GM23338 (cell line): ENCODE data around the gene CSTF3. TPM values are rescaled to one million over a fixed set of nuclear protein-coding genes. Genes with fewer than 3 reads are reported as not detected.

ENCODE experiments used
- ATAC-seq: fragments of 200-7000 bp; cut with Tn5 transposase; 3 replicates; pipeline ENCODE4 v1.9.1; 2020
- DNase-seq: peaks from one replicate; pipeline ENCODE4 v3.0.0-alpha.2; 2015; ENCODE audit warnings: low spot score
- H2AFZ ChIP-seq: fragments of 200-600 bp; sonication (generic); 2 replicates; pipeline ENCODE4 v1.8.0; 2016; ENCODE audit warnings: antibody characterized with exemption, mild to moderate bottlenecking, moderate library complexity
- H3F3A ChIP-seq: fragments of 200-600 bp; sonication (generic); replicated peaks from 2 replicates; pipeline ENCODE4 v1.8.0; 2017; ENCODE audit warnings: antibody characterized with exemption, mixed run types, low read depth
- H3K27ac ChIP-seq: fragments of 200-600 bp; sonication (generic); 2 replicates; pipeline ENCODE4 v1.6.1; 2016; ENCODE audit warnings: low read depth
- H3K27me3 ChIP-seq: fragments of 200-600 bp; sonication (generic); 2 replicates; pipeline ENCODE4 v1.8.0; 2016; ENCODE audit warnings: mild to moderate bottlenecking, mixed run types, moderate library complexity; ENCODE audit not compliant: insufficient read depth
- H3K36me3 ChIP-seq: fragments of 200-600 bp; sonication (generic); 2 replicates; pipeline ENCODE4 v1.8.0; 2016; ENCODE audit warnings: mild to moderate bottlenecking; ENCODE audit not compliant: insufficient read depth
- H3K4me1 ChIP-seq: fragments of 200-600 bp; sonication (generic); 2 replicates; pipeline ENCODE4 v1.8.0; 2016; ENCODE audit warnings: mild to moderate bottlenecking, moderate library complexity; ENCODE audit not compliant: insufficient read depth
- H3K4me2 ChIP-seq: fragments of 200-600 bp; sonication (generic); 2 replicates; pipeline ENCODE4 v1.7.1; 2017; ENCODE audit warnings: mixed run types
- H3K4me3 ChIP-seq: fragments of 200-600 bp; sonication (generic); 2 replicates; pipeline ENCODE4 v1.6.1; 2016; ENCODE audit warnings: mixed run types
- H3K79me2 ChIP-seq: fragments of 200-600 bp; sonication (generic); replicated peaks from 2 replicates; pipeline ENCODE4 v1.8.0; 2017; ENCODE audit warnings: mild to moderate bottlenecking; ENCODE audit not compliant: insufficient read depth
- H3K9me2 ChIP-seq: fragments of 200-600 bp; sonication (generic); 2 replicates; pipeline ENCODE4 v1.8.0; 2017; ENCODE audit not compliant: insufficient read depth
- H4K20me1 ChIP-seq: fragments of 200-600 bp; sonication (generic); replicated peaks from 2 replicates; pipeline ENCODE4 v1.8.0; 2017; ENCODE audit warnings: mild to moderate bottlenecking; ENCODE audit not compliant: insufficient read depth
- H3K27ac Mint-ChIP-seq: 2 replicates; pipeline ENCODE4 v1.8.0; 2020; ENCODE audit warnings: inconsistent platforms, mild to moderate bottlenecking, moderate library complexity, mixed read lengths
- H3K27me3 Mint-ChIP-seq: 3 replicates; pipeline ENCODE4 v1.8.0; 2022; ENCODE audit warnings: low read depth, mild to moderate bottlenecking, moderate library complexity, mixed read lengths, inconsistent platforms; ENCODE audit not compliant: insufficient read depth, poor library complexity
- H3K36me3 Mint-ChIP-seq: 3 replicates; pipeline ENCODE4 v1.8.0; 2021; ENCODE audit warnings: low read depth, mild to moderate bottlenecking, inconsistent platforms, moderate library complexity, mixed read lengths
- H3K4me1 Mint-ChIP-seq: 3 replicates; pipeline ENCODE4 v1.8.0; 2020; ENCODE audit warnings: mild to moderate bottlenecking, inconsistent platforms, mixed read lengths
- H3K4me3 Mint-ChIP-seq: 3 replicates; pipeline ENCODE4 v1.8.0; 2021; ENCODE audit warnings: moderate library complexity, mild to moderate bottlenecking, inconsistent platforms, mixed read lengths
- H3K9me3 Mint-ChIP-seq: 3 replicates; pipeline ENCODE4 v1.8.0; 2020; ENCODE audit warnings: moderate library complexity, mild to moderate bottlenecking, inconsistent platforms, mixed read lengths
- CREB1 ChIP-seq: fragments of 250-450 bp; sonication (Bioruptor Pico); IDR thresholded peaks from 2 replicates; pipeline ENCODE4 v1.5.0; 2020; ENCODE audit warnings: low read depth, mild to moderate bottlenecking, moderate library complexity
- EZH2phosphoT487 ChIP-seq: fragments of 200-600 bp; sonication (generic); IDR thresholded peaks from one replicate; pipeline ENCODE4 v1.8.1; 2018; ENCODE audit warnings: antibody characterized with exemption; ENCODE audit not compliant: unreplicated experiment
- JUNB ChIP-seq: IDR thresholded peaks from one replicate; pipeline ENCODE4 v1.6.1; 2016; ENCODE audit warnings: antibody characterized with exemption; ENCODE audit not compliant: unreplicated experiment
- NANOG ChIP-seq: IDR thresholded peaks from 2 replicates; pipeline ENCODE4 v1.6.1; 2016; ENCODE audit warnings: antibody characterized with exemption, borderline replicate concordance
- POLR2AphosphoS5 ChIP-seq: IDR thresholded peaks from 2 replicates; pipeline ENCODE4 v1.6.1; 2016; ENCODE audit warnings: antibody characterized with exemption, low read depth
- STAT1 ChIP-seq: IDR thresholded peaks from one replicate; pipeline ENCODE4 v1.6.1; 2016; ENCODE audit warnings: antibody characterized with exemption; ENCODE audit not compliant: unreplicated experiment
- ZNF114 ChIP-seq: fragments of 250-450 bp; sonication (Bioruptor Pico); IDR thresholded peaks from 2 replicates; pipeline ENCODE4 v1.5.0; 2020; ENCODE audit warnings: mild to moderate bottlenecking, moderate library complexity
- ZNF331 ChIP-seq: fragments of 250-450 bp; sonication (Bioruptor Pico); IDR thresholded peaks from 2 replicates; pipeline ENCODE4 v1.5.0; 2020; ENCODE audit warnings: low read depth, mild to moderate bottlenecking, moderate library complexity
- polyA plus RNA-seq: library from polyadenylated mRNA; unstranded; fragments of >200 nt; fragmentation: Nextera tagmentation; extraction: Ambion mirVana; gene quantifications from 2 replicates; pipeline ENCODE4 v1.2.1, GENCODE V29; 2016
- total RNA-seq: library from RNA; depleted of rRNA; stranded (reverse); fragments of >200 nt; shearing (Covaris generic); gene quantifications from 2 replicates; pipeline ENCODE4 v1.2.3, GENCODE V29; 2014
- TF ChIP-seq, protein P1 (sequence below), 2 experiments: fragments of 200-600 bp in 1 of 2; sonication (generic) in 1 of 2; conservative IDR thresholded peaks; 2 replicates each; pipeline versions ENCODE4 v1.5.1 to v1.6.1; 2016 to 2017; ENCODE audit warnings: antibody characterized with exemption in 2 of 2, low read depth in 2 of 2, mild to moderate bottlenecking in 2 of 2, moderate library complexity in 1 of 2
- TF ChIP-seq, protein P2 (sequence below): fragments of 250-450 bp; sonication (Bioruptor Pico); IDR thresholded peaks from 2 replicates; pipeline ENCODE4 v1.5.0; 2020; ENCODE audit warnings: mild to moderate bottlenecking, moderate library complexity

The CSTF3 gene
- total and polyA plus RNA-seq, 2 experiments from 2014 or later = 83.2 to 158 TPM

DNA sequence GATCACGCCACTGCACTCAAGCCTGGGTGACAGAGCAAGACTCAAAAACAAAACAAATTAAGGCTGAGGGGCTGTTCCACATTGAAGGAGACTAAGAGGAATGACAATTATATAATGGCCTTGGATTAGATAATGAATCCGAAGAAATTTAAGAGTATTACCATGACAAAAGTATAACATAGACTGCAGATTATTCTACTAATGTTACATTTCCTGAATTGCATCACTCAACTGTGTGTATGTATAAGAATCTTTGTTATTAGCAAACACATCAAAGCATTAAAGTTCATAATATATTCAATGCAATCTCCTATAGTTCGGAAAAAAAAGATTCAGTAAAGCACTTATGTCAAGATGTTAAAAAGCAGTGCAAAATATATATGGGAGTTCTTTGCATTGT, 27.5 kb downstream of the CSTF3 start:
- Histone ChIP-seq H3K36me3 (no peaks in the 10 kb centered on the region), H4K20me1 (0 out of 2 replicates have a peak, but pooled peaks cover under 1% of the 10 kb centered on the region), H3K4me2 (peak overlapping the region; percentile 37), H3K4me3 (peak overlapping the region; percentile 5; the same call in 1 of the 2 replicates), H3F3A (no peaks in the 10 kb centered on the region), H2AFZ (no peak overlapping the region), H3K4me1 (peaks cover 71% of the 10 kb centered on the region), H3K79me2 (peaks cover 9% of the 10 kb centered on the region; the same call in 1 of the 2 replicates), H3K9me2 (no peaks in the 10 kb centered on the region), H3K27ac (peak overlapping the region; percentile 84), H3K27me3 (no peaks in the 10 kb centered on the region)
- Mint-ChIP-seq H3K9me3 (no peaks in the 10 kb centered on the region), H3K4me3 (no peak overlapping the region), H3K27me3 (peaks cover 3% of the 10 kb centered on the region), H3K4me1 (peaks cover 55% of the 10 kb centered on the region), H3K36me3 (peaks cover 11% of the 10 kb centered on the region; the same call in 2 of the 3 replicates), H3K27ac (peak overlapping the region; percentile 93)
- peak; percentile 93 for TF ChIP-seq NANOG
- no peak for TF ChIP-seq STAT1
- DNase-seq (peak; percentile 31), ATAC-seq (peak; percentile 48; the same call in 2 of the 3 replicates)

DNA sequence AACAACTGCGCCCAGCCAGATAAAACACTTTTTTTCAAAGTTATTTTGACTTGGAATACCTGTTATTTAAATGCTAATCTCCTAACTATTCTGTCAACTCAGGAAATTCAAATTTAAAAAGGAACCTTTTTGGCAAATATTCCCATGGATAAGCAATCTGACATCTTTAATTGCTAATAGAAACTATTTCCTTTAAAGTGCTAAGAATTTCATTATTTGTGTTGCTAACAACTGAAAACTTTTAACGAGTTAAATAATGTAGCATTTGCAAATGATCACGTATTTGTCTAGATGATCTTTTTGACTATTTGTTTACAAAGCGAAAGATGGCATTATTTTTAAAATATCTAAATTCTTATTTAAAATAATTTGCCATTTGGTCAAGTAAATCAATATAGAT, 28.8 kb downstream of the CSTF3 start:
- Mint-ChIP-seq H3K9me3 (no peaks in the 10 kb centered on the region), H3K27me3 (peaks cover 3% of the 10 kb centered on the region), H3K4me1 (peaks cover 60% of the 10 kb centered on the region), H3K4me3 (peak overlapping the region; percentile 42; the same call in 2 of the 3 replicates), H3K36me3 (peaks cover 11% of the 10 kb centered on the region; the same call in 2 of the 3 replicates), H3K27ac (no peak overlapping the region)
- peak overlapping the region; percentile 16; the same call in 1 of the 2 replicates for H3K4me2 ChIP-seq
- no peaks in the 10 kb centered on the region for H3K36me3 ChIP-seq
- peak overlapping the region; percentile 48 for H3K27ac ChIP-seq
- no peak overlapping the region for H2AFZ ChIP-seq
- no peaks in the 10 kb centered on the region for H4K20me1 ChIP-seq
- H3K9me2 ChIP-seq = no peaks in the 10 kb centered on the region
- H3K4me1 ChIP-seq = peaks cover 71% of the 10 kb centered on the region
- no peaks in the 10 kb centered on the region for H3K27me3 ChIP-seq
- H3K4me3 ChIP-seq = peak overlapping the region; percentile 1; the same call in 1 of the 2 replicates
- peak; percentile 33 for DNase-seq
- 0 out of 2 replicates have a peak, but pooled peaks cover 5% of the 10 kb centered on the region for H3K79me2 ChIP-seq
- H3F3A ChIP-seq = no peaks in the 10 kb centered on the region
- ATAC-seq = no peak
- no peak for TF ChIP-seq JUNB
- no peak for TF ChIP-seq EZH2phosphoT487
- TF ChIP-seq, protein P1, sequence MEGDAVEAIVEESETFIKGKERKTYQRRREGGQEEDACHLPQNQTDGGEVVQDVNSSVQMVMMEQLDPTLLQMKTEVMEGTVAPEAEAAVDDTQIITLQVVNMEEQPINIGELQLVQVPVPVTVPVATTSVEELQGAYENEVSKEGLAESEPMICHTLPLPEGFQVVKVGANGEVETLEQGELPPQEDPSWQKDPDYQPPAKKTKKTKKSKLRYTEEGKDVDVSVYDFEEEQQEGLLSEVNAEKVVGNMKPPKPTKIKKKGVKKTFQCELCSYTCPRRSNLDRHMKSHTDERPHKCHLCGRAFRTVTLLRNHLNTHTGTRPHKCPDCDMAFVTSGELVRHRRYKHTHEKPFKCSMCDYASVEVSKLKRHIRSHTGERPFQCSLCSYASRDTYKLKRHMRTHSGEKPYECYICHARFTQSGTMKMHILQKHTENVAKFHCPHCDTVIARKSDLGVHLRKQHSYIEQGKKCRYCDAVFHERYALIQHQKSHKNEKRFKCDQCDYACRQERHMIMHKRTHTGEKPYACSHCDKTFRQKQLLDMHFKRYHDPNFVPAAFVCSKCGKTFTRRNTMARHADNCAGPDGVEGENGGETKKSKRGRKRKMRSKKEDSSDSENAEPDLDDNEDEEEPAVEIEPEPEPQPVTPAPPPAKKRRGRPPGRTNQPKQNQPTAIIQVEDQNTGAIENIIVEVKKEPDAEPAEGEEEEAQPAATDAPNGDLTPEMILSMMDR (conservative IDR thresholded peaks at IDR 0.05; ENCODE audit: low read depth in 2 of 2) = no peak
- TF ChIP-seq NANOG = peak; percentile 91
- no peak for TF ChIP-seq ZNF114 (CRISPR knock-in tag)
- TF ChIP-seq CREB1 (CRISPR knock-in tag) = no peak
- TF ChIP-seq POLR2AphosphoS5 = 0 out of 2 replicates have a peak, but pooled peaks have one; percentile 21
- no peak for TF ChIP-seq ZNF331 (CRISPR knock-in tag)
- TF ChIP-seq STAT1 = no peak
- TF ChIP-seq, protein P2, sequence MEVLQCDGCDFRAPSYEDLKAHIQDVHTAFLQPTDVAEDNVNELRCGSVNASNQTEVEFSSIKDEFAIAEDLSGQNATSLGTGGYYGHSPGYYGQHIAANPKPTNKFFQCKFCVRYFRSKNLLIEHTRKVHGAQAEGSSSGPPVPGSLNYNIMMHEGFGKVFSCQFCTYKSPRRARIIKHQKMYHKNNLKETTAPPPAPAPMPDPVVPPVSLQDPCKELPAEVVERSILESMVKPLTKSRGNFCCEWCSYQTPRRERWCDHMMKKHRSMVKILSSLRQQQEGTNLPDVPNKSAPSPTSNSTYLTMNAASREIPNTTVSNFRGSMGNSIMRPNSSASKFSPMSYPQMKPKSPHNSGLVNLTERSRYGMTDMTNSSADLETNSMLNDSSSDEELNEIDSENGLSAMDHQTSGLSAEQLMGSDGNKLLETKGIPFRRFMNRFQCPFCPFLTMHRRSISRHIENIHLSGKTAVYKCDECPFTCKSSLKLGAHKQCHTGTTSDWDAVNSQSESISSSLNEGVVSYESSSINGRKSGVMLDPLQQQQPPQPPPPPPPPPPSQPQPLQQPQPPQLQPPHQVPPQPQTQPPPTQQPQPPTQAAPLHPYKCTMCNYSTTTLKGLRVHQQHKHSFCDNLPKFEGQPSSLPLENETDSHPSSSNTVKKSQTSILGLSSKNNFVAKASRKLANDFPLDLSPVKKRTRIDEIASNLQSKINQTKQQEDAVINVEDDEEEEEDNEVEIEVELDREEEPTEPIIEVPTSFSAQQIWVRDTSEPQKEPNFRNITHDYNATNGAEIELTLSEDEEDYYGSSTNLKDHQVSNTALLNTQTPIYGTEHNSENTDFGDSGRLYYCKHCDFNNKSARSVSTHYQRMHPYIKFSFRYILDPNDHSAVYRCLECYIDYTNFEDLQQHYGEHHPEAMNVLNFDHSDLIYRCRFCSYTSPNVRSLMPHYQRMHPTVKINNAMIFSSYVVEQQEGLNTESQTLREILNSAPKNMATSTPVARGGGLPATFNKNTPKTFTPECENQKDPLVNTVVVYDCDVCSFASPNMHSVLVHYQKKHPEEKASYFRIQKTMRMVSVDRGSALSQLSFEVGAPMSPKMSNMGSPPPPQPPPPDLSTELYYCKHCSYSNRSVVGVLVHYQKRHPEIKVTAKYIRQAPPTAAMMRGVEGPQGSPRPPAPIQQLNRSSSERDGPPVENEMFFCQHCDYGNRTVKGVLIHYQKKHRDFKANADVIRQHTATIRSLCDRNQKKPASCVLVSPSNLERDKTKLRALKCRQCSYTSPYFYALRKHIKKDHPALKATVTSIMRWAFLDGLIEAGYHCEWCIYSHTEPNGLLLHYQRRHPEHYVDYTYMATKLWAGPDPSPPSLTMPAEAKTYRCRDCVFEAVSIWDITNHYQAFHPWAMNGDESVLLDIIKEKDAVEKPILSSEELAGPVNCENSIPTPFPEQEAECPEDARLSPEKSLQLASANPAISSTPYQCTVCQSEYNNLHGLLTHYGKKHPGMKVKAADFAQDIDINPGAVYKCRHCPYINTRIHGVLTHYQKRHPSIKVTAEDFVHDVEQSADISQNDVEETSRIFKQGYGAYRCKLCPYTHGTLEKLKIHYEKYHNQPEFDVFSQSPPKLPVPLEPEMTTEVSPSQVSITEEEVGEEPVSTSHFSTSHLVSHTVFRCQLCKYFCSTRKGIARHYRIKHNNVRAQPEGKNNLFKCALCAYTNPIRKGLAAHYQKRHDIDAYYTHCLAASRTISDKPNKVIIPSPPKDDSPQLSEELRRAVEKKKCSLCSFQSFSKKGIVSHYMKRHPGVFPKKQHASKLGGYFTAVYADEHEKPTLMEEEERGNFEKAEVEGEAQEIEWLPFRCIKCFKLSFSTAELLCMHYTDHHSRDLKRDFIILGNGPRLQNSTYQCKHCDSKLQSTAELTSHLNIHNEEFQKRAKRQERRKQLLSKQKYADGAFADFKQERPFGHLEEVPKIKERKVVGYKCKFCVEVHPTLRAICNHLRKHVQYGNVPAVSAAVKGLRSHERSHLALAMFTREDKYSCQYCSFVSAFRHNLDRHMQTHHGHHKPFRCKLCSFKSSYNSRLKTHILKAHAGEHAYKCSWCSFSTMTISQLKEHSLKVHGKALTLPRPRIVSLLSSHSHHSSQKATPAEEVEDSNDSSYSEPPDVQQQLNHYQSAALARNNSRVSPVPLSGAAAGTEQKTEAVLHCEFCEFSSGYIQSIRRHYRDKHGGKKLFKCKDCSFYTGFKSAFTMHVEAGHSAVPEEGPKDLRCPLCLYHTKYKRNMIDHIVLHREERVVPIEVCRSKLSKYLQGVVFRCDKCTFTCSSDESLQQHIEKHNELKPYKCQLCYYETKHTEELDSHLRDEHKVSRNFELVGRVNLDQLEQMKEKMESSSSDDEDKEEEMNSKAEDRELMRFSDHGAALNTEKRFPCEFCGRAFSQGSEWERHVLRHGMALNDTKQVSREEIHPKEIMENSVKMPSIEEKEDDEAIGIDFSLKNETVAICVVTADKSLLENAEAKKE (CRISPR knock-in tag) = no peak
